HEK293 (cell line): Measurements from ENCODE around the gene EMC7.

ENCODE experiments used
- CTCF ChIA-PET: fragments of 350-600 bp; formaldehyde crosslinking; extraction: SDS; loops from one replicate; lab custom pipeline; 2021; ENCODE audit warnings: antibody characterized with exemption; lab: Yijun Ruan, JAX
- POLR2A ChIA-PET: fragments of 300-600 bp; formaldehyde crosslinking; extraction: SDS; loops from one replicate; lab custom pipeline; 2020; ENCODE audit warnings: antibody characterized with exemption, inconsistent platforms; lab: Yijun Ruan, JAX
- H3K27ac ChIP-seq: fragments of 200-500 bp; sonication (Bioruptor generic); 2 replicates; pipeline ENCODE4 v1.5.1; 2014; ENCODE audit warnings: low read depth, low read length, control low read depth, inconsistent platforms; ENCODE audit errors: extremely low read depth
- H3K36me3 ChIP-seq, 2 experiments: fragments of 200-500 bp in 1 of 2; sonication (Bioruptor generic) in 1 of 2; 1 replicate in 1 of 2; 2 replicates in 1 of 2; pipeline ENCODE4 v1.5.1; 2014 to 2017; ENCODE audit warnings: inconsistent platforms in 2 of 2, low read length in 2 of 2; ENCODE audit not compliant: control insufficient read depth in 2 of 2, insufficient read depth in 1 of 2
- H3K4me1 ChIP-seq: fragments of 200-500 bp; sonication (Bioruptor generic); 2 replicates; pipeline ENCODE4 v1.5.1; 2014; ENCODE audit warnings: mild to moderate bottlenecking, low read length, inconsistent platforms; ENCODE audit not compliant: control insufficient read depth, insufficient read depth
- H3K4me3 ChIP-seq: 2 replicates; pipeline ENCODE4 v1.5.1; 2011; ENCODE audit warnings: low read depth, mild to moderate bottlenecking, control low read depth, low read length, moderate library complexity
- H3K9me3 ChIP-seq: fragments of 200-500 bp; sonication (Bioruptor generic); 2 replicates; pipeline ENCODE4 v1.5.1; 2014; ENCODE audit warnings: low read depth, low read length, inconsistent platforms; ENCODE audit not compliant: control insufficient read depth, insufficient read depth
- HOXA7 ChIP-seq: sonication (generic); formaldehyde crosslinking; IDR thresholded peaks from 2 replicates; pipeline ENCODE4 v1.8.1; 2022; ENCODE audit warnings: missing genetic modification reagents, borderline replicate concordance
- HOXD13 ChIP-seq: sonication (generic); formaldehyde crosslinking; IDR thresholded peaks from 2 replicates; pipeline ENCODE4 v1.8.0; 2022; ENCODE audit warnings: missing genetic modification reagents, borderline replicate concordance
- KLF10 ChIP-seq: fragments of 450-650 bp; IDR thresholded peaks from 2 replicates; pipeline ENCODE4 v1.5.1; 2018; ENCODE audit warnings: missing biosample characterization, mild to moderate bottlenecking, missing genetic modification characterization
- MEIS1 ChIP-seq: sonication (generic); formaldehyde crosslinking; IDR thresholded peaks from 2 replicates; pipeline ENCODE4 v1.8.1; 2022; ENCODE audit warnings: missing genetic modification reagents, mild to moderate bottlenecking, borderline replicate concordance
- MYNN ChIP-seq: fragments of 450-650 bp; formaldehyde crosslinking; IDR thresholded peaks from 2 replicates; pipeline ENCODE4 v1.5.1; 2016; ENCODE audit warnings: missing biosample characterization, missing genetic modification characterization, borderline replicate concordance
- ZBTB21 ChIP-seq: fragments of 450-650 bp; formaldehyde crosslinking; IDR thresholded peaks from 2 replicates; pipeline ENCODE4 v1.5.1; 2017; ENCODE audit warnings: missing biosample characterization, missing genetic modification characterization
- ZBTB7A ChIP-seq: fragments of 450-650 bp; formaldehyde crosslinking; IDR thresholded peaks from 2 replicates; pipeline ENCODE4 v1.5.1; 2016; ENCODE audit warnings: low read depth, missing biosample characterization, missing genetic modification characterization
- ZBTB8A ChIP-seq: fragments of 450-650 bp; formaldehyde crosslinking; IDR thresholded peaks from 2 replicates; pipeline ENCODE4 v1.5.1; 2016; ENCODE audit warnings: missing biosample characterization, missing genetic modification characterization
- ZFP3 ChIP-seq: fragments of 450-650 bp; formaldehyde crosslinking; IDR thresholded peaks from 2 replicates; pipeline ENCODE4 v1.5.1; 2016; ENCODE audit warnings: low read depth, missing biosample characterization, missing genetic modification characterization
- ZNF121 ChIP-seq: fragments of 450-650 bp; formaldehyde crosslinking; IDR thresholded peaks from 2 replicates; pipeline ENCODE4 v1.5.1; 2016; ENCODE audit warnings: missing biosample characterization, missing genetic modification characterization
- ZNF132 ChIP-seq: fragments of 450-650 bp; formaldehyde crosslinking; IDR thresholded peaks from 2 replicates; pipeline ENCODE4 v1.5.1; 2017; ENCODE audit warnings: missing biosample characterization, missing genetic modification characterization, borderline replicate concordance
- ZNF175 ChIP-seq: fragments of 450-650 bp; formaldehyde crosslinking; IDR thresholded peaks from 2 replicates; pipeline ENCODE4 v1.5.1; 2016; ENCODE audit warnings: missing biosample characterization, missing genetic modification characterization
- ZNF248 ChIP-seq: fragments of 450-650 bp; formaldehyde crosslinking; IDR thresholded peaks from 2 replicates; pipeline ENCODE4 v1.5.1; 2017; ENCODE audit warnings: missing biosample characterization, missing genetic modification characterization
- ZNF366 ChIP-seq: fragments of 450-650 bp; formaldehyde crosslinking; conservative IDR thresholded peaks from 2 replicates; pipeline ENCODE4 v1.5.1; 2016; ENCODE audit warnings: missing biosample characterization, missing genetic modification characterization
- ZNF423 ChIP-seq: fragments of 450-650 bp; formaldehyde crosslinking; IDR thresholded peaks from 2 replicates; pipeline ENCODE4 v1.5.1; 2016; ENCODE audit warnings: missing biosample characterization, missing genetic modification characterization
- ZNF48 ChIP-seq: fragments of 450-650 bp; formaldehyde crosslinking; IDR thresholded peaks from 2 replicates; pipeline ENCODE4 v1.5.1; 2016; ENCODE audit warnings: missing biosample characterization, missing genetic modification characterization
- ZNF626 ChIP-seq: fragments of 450-650 bp; sonication (Bioruptor Pico); formaldehyde crosslinking; IDR thresholded peaks from 2 replicates; pipeline ENCODE4 v1.5.1; 2018; ENCODE audit warnings: missing biosample characterization, missing genetic modification characterization, inconsistent platforms
- ZNF747 ChIP-seq: fragments of 450-650 bp; formaldehyde crosslinking; IDR thresholded peaks from 2 replicates; pipeline ENCODE4 v1.5.1; 2016; ENCODE audit warnings: missing biosample characterization, missing genetic modification characterization
- ZSCAN30 ChIP-seq: fragments of 450-650 bp; IDR thresholded peaks from 2 replicates; pipeline ENCODE4 v1.5.1; 2018; ENCODE audit warnings: missing biosample characterization, mild to moderate bottlenecking, missing genetic modification characterization, moderate library complexity
- TF ChIP-seq, protein P1 (sequence below): fragments of 450-650 bp; formaldehyde crosslinking; IDR thresholded peaks from 2 replicates; pipeline ENCODE4 v1.5.1; 2017; ENCODE audit warnings: missing biosample characterization, missing genetic modification characterization
- TF ChIP-seq, protein P2 (sequence below): fragments of 450-650 bp; formaldehyde crosslinking; IDR thresholded peaks from 2 replicates; pipeline ENCODE4 v1.5.0; 2017; ENCODE audit warnings: missing biosample characterization, missing genetic modification characterization, borderline replicate concordance
- TF ChIP-seq, protein P3 (sequence below): fragments of 450-650 bp; formaldehyde crosslinking; IDR thresholded peaks from 2 replicates; pipeline ENCODE4 v1.5.1; 2016; ENCODE audit warnings: missing biosample characterization, missing genetic modification characterization

The EMC7 gene

GRCh38 chr15:34106423-34106822, 4.8 kb upstream of the EMC7 start:
- CTCF ChIA-PET: no interaction called here
- POLR2A ChIA-PET: interaction anchor here (0.6 kb wide), 1 partner anchor 104 kb away, joined by 3 read pairs; the partner anchor contains the start of gene KATNBL1
- H3K36me3 ChIP-seq: peaks cover 0 to 4% of the 10 kb centered on the region in 2 experiments; a peak in 2 of 3 replicates

DNA sequence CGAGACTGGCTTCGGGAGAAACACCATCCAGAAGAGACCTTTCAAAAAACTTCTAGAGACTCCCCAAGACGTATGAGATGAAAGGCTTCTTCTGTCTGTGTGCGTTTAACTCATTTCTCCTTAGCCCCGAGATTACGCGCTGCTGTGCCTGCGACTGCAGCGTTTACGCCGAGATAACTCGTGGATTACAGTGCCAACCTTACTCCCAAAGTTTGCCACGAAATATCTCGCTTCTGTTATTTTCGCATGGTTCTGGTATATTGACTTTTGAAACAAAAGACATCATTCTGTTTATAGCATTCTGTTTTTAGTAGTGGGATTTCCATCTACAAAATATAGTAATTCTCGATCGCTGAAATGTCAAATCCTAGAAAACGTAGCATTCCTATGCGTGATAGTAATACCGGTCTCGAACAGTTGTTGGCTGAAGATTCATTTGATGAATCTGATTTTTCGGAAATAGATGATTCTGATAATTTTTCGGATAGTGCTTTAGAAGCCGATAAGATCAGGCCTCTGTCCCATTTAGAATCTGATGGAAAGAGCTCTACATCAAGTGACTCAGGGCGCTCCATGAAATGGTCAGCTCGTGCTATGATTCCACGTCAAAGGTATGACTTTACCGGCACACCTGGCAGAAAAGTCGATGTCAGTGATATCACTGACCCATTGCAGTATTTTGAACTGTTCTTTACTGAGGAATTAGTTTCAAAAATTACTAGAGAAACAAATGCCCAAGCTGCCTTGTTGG, 688 bp upstream of the EMC7 start:
- H3K9me3 ChIP-seq: no peaks in the 10 kb centered on the region
- H3K36me3 ChIP-seq: peaks cover 0 to 4% of the 10 kb centered on the region in 2 experiments; a peak in 2 of 3 replicates
- CTCF ChIA-PET: interaction anchor here (1.1 kb wide), 1 partner anchor 241 kb away, joined by 4 read pairs; the partner anchor contains the start of genes NOP10 and NUTM1
- TF ChIP-seq ZBTB8A (tag by site-specific recombination) (no peak), ZNF48 (tag by site-specific recombination) (no peak), MYNN (no peak), KLF10 (tag by site-specific recombination) (no peak), HOXA7 (CRISPR knock-in tag) (no peak), ZNF121 (tag by site-specific recombination) (no peak), HOXD13 (CRISPR knock-in tag) (no peak), ZBTB21 (tag by site-specific recombination) (no peak), ZNF423 (tag by site-specific recombination) (no peak), ZSCAN30 (no peak), ZNF366 (tag by site-specific recombination) (no peak), ZNF248 (tag by site-specific recombination) (no peak), ZFP3 (tag by site-specific recombination) (no peak)
- TF ChIP-seq, protein P1, sequence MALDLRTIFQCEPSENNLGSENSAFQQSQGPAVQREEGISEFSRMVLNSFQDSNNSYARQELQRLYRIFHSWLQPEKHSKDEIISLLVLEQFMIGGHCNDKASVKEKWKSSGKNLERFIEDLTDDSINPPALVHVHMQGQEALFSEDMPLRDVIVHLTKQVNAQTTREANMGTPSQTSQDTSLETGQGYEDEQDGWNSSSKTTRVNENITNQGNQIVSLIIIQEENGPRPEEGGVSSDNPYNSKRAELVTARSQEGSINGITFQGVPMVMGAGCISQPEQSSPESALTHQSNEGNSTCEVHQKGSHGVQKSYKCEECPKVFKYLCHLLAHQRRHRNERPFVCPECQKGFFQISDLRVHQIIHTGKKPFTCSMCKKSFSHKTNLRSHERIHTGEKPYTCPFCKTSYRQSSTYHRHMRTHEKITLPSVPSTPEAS (tag by site-specific recombination): no peak
- TF ChIP-seq, protein P2, sequence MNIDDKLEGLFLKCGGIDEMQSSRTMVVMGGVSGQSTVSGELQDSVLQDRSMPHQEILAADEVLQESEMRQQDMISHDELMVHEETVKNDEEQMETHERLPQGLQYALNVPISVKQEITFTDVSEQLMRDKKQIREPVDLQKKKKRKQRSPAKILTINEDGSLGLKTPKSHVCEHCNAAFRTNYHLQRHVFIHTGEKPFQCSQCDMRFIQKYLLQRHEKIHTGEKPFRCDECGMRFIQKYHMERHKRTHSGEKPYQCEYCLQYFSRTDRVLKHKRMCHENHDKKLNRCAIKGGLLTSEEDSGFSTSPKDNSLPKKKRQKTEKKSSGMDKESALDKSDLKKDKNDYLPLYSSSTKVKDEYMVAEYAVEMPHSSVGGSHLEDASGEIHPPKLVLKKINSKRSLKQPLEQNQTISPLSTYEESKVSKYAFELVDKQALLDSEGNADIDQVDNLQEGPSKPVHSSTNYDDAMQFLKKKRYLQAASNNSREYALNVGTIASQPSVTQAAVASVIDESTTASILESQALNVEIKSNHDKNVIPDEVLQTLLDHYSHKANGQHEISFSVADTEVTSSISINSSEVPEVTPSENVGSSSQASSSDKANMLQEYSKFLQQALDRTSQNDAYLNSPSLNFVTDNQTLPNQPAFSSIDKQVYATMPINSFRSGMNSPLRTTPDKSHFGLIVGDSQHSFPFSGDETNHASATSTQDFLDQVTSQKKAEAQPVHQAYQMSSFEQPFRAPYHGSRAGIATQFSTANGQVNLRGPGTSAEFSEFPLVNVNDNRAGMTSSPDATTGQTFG: no peak
- TF ChIP-seq, all 188 proteins: peak for 0
- Histone ChIP-seq H3K27ac (peak overlapping the region; percentile 39; the same call in 1 of the 2 replicates), H3K4me3 (peak overlapping the region; percentile 55), H3K4me1 (no peaks in the 10 kb centered on the region; the same call in 1 of the 2 replicates)
- POLR2A ChIA-PET: interaction anchor here (0.7 to 1.5 kb wide), 8 partner anchors 8 to 620 kb away, joined by 3 to 5 read pairs (median 3); partner anchors contain the start of genes AVEN, KATNBL1 and SLC12A6

More at GRCh38 chr15:34106423-34106822, 4.8 kb upstream of the EMC7 start:
- Histone ChIP-seq H3K27ac (no peak overlapping the region), H3K4me1 (no peaks in the 10 kb centered on the region; the same call in 1 of the 2 replicates), H3K4me3 (no peak overlapping the region), H3K9me3 (no peaks in the 10 kb centered on the region)
- TF ChIP-seq MEIS1 (CRISPR knock-in tag): no peak
- TF ChIP-seq ZNF626 (tag by site-specific recombination): no peak
- TF ChIP-seq, protein P3, sequence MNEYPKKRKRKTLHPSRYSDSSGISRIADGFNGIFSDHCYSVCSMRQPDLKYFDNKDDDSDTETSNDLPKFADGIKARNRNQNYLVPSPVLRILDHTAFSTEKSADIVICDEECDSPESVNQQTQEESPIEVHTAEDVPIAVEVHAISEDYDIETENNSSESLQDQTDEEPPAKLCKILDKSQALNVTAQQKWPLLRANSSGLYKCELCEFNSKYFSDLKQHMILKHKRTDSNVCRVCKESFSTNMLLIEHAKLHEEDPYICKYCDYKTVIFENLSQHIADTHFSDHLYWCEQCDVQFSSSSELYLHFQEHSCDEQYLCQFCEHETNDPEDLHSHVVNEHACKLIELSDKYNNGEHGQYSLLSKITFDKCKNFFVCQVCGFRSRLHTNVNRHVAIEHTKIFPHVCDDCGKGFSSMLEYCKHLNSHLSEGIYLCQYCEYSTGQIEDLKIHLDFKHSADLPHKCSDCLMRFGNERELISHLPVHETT (tag by site-specific recombination): no peak
- no peak for TF ChIP-seq ZNF747
- TF ChIP-seq ZNF175: no peak
- TF ChIP-seq ZNF132 (tag by site-specific recombination): no peak
- TF ChIP-seq ZBTB7A (tag by site-specific recombination): no peak
